Activated CD4-positive, alpha-beta T cell treated with anti-CD3 and anti-CD28 coated beads, Interleukin-2, amount 10 ng/mL, durations not matched to agents 7 days and 5 days (primary cell): ENCODE results near the gene KIF3A. TPM values are rescaled to one million over a fixed set of nuclear protein-coding genes. Genes with fewer than 3 reads are reported as not detected.

Source experiments
- CTCF ChIA-PET: fragments of 350-600 bp; sonication (Branson Sonifier 250); formaldehyde crosslinking; loops from one replicate; lab custom pipeline; 2021; ENCODE audit warnings: antibody characterized with exemption; lab: Charles Lee
- POLR2A ChIA-PET: fragments of 350-600 bp; sonication (Branson Sonifier 250); formaldehyde crosslinking; loops from one replicate; lab custom pipeline; 2021; ENCODE audit warnings: antibody characterized with exemption; lab: Charles Lee
- DNase-seq: peaks from one replicate; pipeline ENCODE4 v3.0.0-alpha.2; 2020
- H3K27ac Mint-ChIP-seq: one replicate; pipeline ENCODE4 v1.8.0; 2021; ENCODE audit warnings: mild to moderate bottlenecking, moderate library complexity, mixed read lengths
- H3K27me3 Mint-ChIP-seq: one replicate; pipeline ENCODE4 v1.8.0; 2021; ENCODE audit warnings: mixed read lengths
- H3K36me3 Mint-ChIP-seq: one replicate; pipeline ENCODE4 v1.8.0; 2021; ENCODE audit warnings: low read depth, mixed read lengths
- H3K4me1 Mint-ChIP-seq: one replicate; pipeline ENCODE4 v1.8.0; 2021; ENCODE audit warnings: mixed read lengths
- H3K4me3 Mint-ChIP-seq: one replicate; pipeline ENCODE4 v1.8.0; 2021; ENCODE audit warnings: mild to moderate bottlenecking, moderate library complexity, mixed read lengths
- H3K9me3 Mint-ChIP-seq: one replicate; pipeline ENCODE4 v1.8.0; 2021; ENCODE audit warnings: mixed read lengths
- total RNA-seq, 2 experiments: library from RNA; stranded (reverse); gene quantifications; one replicate each; pipeline ENCODE4 v1.2.3, GENCODE V29; 2021

The KIF3A gene
- total RNA-seq, 2 experiments from 2014 or later = 7.5 TPM

DNA sequence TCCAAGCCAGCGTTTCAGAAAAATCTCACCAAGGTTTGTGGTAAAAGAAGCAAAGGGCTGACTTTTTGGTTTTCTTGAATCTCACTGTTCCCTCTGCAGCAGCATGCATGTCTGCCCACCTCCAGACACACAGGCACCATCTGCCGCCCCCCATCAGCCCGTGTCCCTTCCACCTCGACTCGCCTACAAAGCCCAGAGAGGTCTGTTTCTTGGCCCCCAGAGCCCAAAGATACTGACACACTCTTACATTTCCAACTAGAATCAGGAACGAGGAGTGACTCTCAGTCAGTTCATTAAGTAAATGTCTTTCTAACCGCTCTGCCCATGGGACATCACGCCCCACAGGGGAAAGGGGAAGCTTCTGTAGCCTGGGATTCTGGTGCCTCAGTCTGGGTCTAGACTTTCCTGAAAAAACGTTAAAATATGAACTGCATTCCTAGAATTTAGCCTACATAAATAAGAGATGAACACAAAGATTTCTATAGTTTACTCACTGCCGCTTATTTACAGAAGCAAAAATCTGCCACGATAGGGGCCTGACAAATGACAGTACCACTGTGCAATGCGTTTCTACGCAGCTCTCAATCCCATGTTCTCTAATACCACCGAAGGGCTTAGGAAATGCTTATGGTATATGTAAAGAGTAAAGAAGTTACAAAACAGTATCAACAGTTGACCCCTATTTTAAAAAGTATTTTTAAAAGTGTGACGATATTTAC is 59.5 kb downstream of the KIF3A start:
- CTCF ChIA-PET = interaction anchor here (0.9 to 1.9 kb wide), 5 partner anchors 15 to 95 kb away, joined by 3 to 5 read pairs (median 3); partner anchors contain the start of gene IL13
- Mint-ChIP-seq H3K4me3 (no peak overlapping the region), H3K4me1 (peaks cover 26% of the 10 kb centered on the region), H3K27me3 (no peaks in the 10 kb centered on the region), H3K36me3 (no peaks in the 10 kb centered on the region), H3K27ac (peak overlapping the region; percentile 47), H3K9me3 (no peaks in the 10 kb centered on the region)
- no peak for DNase-seq
- POLR2A ChIA-PET = no interaction called here

DNA sequence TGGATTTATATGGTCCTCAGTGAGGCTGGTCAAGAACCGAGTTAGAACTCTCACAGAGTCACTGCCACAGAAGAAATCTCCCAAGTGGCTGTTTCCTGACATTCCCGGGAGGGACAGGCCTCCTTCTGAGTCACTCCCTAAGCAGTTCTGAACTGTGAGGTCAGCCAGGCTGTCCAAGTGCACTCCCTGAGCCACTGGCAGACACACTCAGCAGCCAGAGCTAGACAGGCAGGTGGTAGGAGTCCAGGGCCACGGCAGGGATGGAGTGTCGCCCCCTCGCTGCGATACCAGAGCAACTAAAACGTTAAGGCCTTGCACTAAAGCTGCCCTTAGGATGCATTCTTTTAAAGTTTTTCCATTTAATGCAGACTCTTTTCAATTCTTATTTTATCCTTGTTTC is 60.2 kb downstream of the KIF3A start:
- POLR2A ChIA-PET = no interaction called here
- H3K27me3 Mint-ChIP-seq = no peaks in the 10 kb centered on the region
- CTCF ChIA-PET = interaction anchor here (1.0 to 2.2 kb wide), 5 partner anchors 10 to 96 kb away, joined by 3 to 8 read pairs (median 5); partner anchors contain the start of gene IL13
- H3K36me3 Mint-ChIP-seq = no peaks in the 10 kb centered on the region
- no peak overlapping the region for H3K4me3 Mint-ChIP-seq
- no peak for DNase-seq
- H3K27ac Mint-ChIP-seq = no peak overlapping the region
- H3K9me3 Mint-ChIP-seq = no peaks in the 10 kb centered on the region
- H3K4me1 Mint-ChIP-seq = peaks cover 26% of the 10 kb centered on the region

DNA sequence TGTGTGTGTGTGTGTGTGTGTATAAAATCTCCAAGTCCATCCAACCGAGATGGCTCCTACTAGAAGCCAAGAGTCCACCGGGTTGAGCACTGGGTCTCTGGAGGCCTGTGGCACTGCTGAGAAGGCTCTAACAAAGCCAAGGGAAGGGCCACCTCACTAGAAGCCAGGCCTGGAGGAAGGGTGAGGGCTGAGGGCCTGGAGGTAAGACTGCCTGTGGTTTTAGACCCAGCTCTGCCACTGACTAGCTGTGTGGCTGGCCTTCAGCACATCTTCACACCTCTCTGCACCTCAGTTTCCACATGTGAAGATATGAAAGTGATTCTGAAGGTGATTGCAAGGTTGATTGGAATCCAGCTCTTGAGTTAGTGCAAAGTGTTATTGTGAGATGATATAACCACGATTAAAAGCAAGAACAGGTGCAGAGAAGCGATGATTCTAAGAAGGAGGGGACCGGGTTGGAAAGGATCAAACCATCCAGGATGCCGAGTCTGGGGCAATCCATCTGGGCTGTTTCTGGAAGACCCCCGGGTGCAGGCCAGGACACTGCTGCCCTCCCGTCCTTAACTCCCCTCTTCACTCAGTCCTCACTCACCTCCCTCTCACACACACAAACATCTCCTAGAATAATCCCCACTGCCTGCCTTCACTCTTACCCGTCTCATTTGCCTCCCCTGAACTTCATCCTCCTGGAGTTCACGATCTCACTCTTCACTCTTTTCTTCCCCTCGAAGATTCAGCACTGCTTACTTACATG is 61.2 kb downstream of the KIF3A start:
- CTCF ChIA-PET = interaction anchor here (0.6 to 2.2 kb wide), 8 partner anchors 9 to 329 kb away, joined by 3 to 8 read pairs (median 3); partner anchors contain the start of gene IL13
- Mint-ChIP-seq H3K27me3 (no peaks in the 10 kb centered on the region), H3K4me3 (no peak overlapping the region), H3K9me3 (no peaks in the 10 kb centered on the region), H3K36me3 (no peaks in the 10 kb centered on the region), H3K27ac (no peak overlapping the region), H3K4me1 (peaks cover 26% of the 10 kb centered on the region)
- POLR2A ChIA-PET = no interaction called here
- DNase-seq = no peak

DNA sequence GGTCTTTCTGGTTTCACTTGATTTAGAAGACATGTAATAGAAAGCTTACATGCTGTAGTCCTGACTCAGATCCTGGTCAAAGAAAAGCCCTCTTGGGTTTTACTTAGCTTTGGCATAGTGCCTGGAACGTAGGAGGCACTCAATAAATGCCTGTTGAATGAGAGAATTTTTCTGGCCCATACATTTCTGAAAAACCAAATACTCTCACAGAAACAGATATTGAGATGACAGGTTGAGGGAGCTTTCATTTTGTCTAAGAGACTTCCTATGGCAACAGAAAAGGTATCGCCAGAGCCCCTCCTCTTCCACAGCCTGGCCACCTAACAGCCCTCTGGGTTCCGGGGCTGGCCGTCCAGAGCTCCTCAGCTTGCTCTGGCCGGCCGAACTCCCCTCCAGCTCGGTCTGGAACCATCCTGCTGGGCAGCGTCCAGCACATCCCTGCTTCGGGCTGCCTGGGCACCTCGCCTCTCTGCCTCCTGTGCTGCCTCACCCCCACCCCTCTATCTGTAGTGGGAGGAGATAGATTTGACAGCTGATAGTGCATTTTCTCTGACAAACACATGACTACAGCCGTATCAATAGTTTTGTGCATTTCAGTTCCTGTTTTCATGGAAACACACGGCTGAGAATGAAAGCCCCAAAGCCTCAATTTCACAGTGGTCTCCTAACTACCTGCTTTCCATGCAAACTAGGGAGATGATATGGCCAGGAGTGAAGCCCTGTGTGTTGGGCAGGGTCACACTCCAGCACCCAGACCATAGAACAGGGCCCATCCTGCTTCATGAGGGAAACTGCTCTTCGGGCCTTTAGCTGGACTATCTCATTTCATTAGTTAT is 62.5 kb downstream of the KIF3A start:
- peak overlapping the region; percentile 55 for H3K27ac Mint-ChIP-seq
- no peaks in the 10 kb centered on the region for H3K27me3 Mint-ChIP-seq
- H3K9me3 Mint-ChIP-seq = no peaks in the 10 kb centered on the region
- H3K4me1 Mint-ChIP-seq = peaks cover 26% of the 10 kb centered on the region
- POLR2A ChIA-PET = interaction anchor here (0.6 kb wide), 2 partner anchors 50 to 92 kb away, joined by 3 to 4 read pairs; no protein-coding TSS in a partner anchor
- no peak overlapping the region for H3K4me3 Mint-ChIP-seq
- no peak for DNase-seq
- CTCF ChIA-PET = interaction anchor here (0.6 to 2.2 kb wide), 10 partner anchors 8 to 328 kb away, joined by 3 to 8 read pairs (median 3); no protein-coding TSS in a partner anchor
- no peaks in the 10 kb centered on the region for H3K36me3 Mint-ChIP-seq

DNA sequence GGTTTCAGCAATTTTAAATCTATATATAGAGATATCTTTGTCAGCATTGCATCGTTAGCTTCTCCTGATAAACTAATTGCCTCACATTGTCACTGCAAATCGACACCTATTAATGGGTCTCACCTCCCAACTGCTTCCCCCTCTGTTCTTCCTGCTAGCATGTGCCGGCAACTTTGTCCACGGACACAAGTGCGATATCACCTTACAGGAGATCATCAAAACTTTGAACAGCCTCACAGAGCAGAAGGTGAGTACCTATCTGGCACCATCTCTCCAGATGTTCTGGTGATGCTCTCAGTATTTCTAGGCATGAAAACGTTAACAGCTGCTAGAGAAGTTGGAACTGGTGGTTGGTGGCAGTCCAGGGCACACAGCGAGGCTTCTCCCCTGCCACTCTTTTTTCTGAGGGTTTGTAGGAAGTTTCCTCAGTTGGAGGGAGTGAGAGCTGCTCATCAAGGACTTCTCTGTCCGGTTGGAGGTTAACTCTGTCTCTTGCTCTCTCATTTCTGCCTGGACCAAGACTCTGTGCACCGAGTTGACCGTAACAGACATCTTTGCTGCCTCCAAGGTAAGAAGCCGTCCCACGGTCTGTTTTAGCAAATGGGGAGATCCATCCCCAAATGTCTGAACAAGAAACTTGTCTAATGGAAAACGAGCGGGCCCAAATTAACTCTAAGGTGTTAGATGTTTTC is 63.3 kb downstream of the KIF3A start, which contains the start of gene IL4:
IL4 (plus strand) TSS at position 51 of the 692 bp plus-strand sequence; CDS start at position 113, 62 bp downstream.
- no peaks in the 10 kb centered on the region for H3K27me3 Mint-ChIP-seq
- CTCF ChIA-PET = interaction anchor here (0.6 to 1.9 kb wide), 9 partner anchors 8 to 1919 kb away, joined by 3 to 6 read pairs (median 3); no protein-coding TSS in a partner anchor
- no peak for DNase-seq
- H3K27ac Mint-ChIP-seq = peak within 1 kb of the TSS; percentile 55
- H3K4me3 Mint-ChIP-seq = no peak within 1 kb of the TSS
- peaks cover 26% of the 10 kb centered on the region for H3K4me1 Mint-ChIP-seq
- H3K9me3 Mint-ChIP-seq = no peaks in the 10 kb centered on the region
- no peaks in the 10 kb centered on the region for H3K36me3 Mint-ChIP-seq
- POLR2A ChIA-PET = no interaction called here

DNA sequence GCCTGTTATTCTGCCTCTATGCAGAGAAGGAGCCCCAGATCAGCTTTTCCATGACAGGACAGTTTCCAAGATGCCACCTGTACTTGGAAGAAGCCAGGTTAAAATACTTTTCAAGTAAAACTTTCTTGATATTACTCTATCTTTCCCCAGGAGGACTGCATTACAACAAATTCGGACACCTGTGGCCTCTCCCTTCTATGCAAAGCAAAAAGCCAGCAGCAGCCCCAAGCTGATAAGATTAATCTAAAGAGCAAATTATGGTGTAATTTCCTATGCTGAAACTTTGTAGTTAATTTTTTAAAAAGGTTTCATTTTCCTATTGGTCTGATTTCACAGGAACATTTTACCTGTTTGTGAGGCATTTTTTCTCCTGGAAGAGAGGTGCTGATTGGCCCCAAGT is 63.9 kb downstream of the KIF3A start:
- Mint-ChIP-seq H3K36me3 (no peaks in the 10 kb centered on the region), H3K4me1 (peaks cover 26% of the 10 kb centered on the region), H3K27me3 (no peaks in the 10 kb centered on the region), H3K4me3 (no peak overlapping the region), H3K27ac (no peak overlapping the region), H3K9me3 (no peaks in the 10 kb centered on the region)
- ChIA-PET CTCF (interaction anchor here (0.6 to 1.8 kb wide), 6 partner anchors 8 to 1920 kb away, joined by 3 to 6 read pairs (median 4); no protein-coding TSS in a partner anchor), POLR2A (interaction anchor here (0.6 kb wide), 1 partner anchor 504 kb away, joined by 3 read pairs; no protein-coding TSS in a partner anchor)
- DNase-seq = no peak

DNA sequence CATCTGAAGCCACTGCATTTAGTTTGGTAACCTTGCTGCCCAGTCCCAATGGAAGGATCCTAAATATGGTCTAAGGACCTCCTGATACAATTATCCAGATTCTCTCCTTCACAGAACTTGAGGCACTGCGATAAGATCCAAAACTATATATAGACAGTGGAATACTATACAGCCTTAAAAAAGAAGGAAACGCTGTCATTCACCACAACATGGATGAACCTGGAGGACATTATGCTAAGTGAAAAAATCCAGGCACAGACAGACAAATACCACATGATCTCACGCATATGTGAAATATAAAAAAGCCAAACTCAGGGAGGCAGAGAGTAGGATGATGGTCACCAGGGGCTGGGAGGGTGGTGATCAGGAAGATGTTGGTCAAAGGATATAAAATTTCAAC is 66.3 kb downstream of the KIF3A start:
- Mint-ChIP-seq H3K9me3 (no peaks in the 10 kb centered on the region), H3K4me1 (peaks cover 24% of the 10 kb centered on the region), H3K36me3 (no peaks in the 10 kb centered on the region), H3K4me3 (no peak overlapping the region), H3K27ac (no peak overlapping the region), H3K27me3 (no peaks in the 10 kb centered on the region)
- DNase-seq = no peak
- ChIA-PET CTCF (interaction anchor here (0.6 to 1.6 kb wide), 2 partner anchors 8 to 303 kb away, joined by 3 to 6 read pairs; no protein-coding TSS in a partner anchor), POLR2A (no interaction called here)

DNA sequence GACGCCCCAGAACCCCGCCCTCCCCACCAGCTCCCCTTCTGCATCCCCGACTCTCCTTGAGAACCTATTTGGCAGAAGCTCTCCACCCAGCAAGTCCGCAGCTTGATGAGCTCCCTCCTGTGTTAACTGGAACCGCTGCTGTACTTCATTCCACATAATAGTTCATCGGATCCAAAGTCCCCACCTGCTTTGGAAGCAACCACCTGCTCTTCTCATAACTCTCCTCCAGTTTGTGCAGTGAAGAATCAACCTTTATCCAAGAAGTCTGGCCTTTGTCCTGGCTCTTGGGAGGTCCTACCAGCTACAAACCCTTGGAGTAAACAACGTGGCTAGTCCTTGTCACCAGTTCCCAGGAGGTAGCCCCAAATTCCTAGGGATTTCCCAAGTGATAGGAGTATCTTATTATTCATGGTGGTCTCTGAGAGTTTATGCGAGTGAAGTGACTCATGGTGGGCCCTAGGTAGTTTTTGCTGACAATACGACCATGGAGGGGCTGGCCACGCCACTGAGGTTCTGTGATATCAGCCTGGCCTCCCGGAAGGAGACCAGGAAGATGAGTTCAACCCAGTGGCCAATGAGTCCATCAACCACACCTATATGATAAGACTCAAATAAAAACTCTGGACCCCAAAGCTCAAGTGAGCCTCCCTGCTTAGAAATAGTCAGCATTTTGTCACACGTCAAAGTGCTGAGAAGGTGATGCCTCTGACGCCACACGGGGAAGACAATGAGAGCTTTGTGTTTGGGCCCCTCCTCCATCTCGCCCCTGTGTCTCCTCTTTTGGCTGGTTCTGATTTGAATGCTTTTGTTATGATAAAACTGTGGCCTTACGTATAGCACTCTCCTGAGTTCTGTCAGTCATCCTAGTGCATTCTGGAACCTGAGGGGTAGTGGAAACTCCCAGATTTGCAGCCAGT is 67.1 kb downstream of the KIF3A start:
- ChIA-PET CTCF (interaction anchor here (0.6 to 1.6 kb wide), 4 partner anchors 9 to 302 kb away, joined by 3 to 6 read pairs (median 3); no protein-coding TSS in a partner anchor), POLR2A (no interaction called here)
- Mint-ChIP-seq H3K27me3 (no peaks in the 10 kb centered on the region), H3K27ac (no peak overlapping the region), H3K4me1 (peaks cover 17% of the 10 kb centered on the region), H3K9me3 (no peaks in the 10 kb centered on the region), H3K4me3 (no peak overlapping the region), H3K36me3 (no peaks in the 10 kb centered on the region)
- DNase-seq = no peak

DNA sequence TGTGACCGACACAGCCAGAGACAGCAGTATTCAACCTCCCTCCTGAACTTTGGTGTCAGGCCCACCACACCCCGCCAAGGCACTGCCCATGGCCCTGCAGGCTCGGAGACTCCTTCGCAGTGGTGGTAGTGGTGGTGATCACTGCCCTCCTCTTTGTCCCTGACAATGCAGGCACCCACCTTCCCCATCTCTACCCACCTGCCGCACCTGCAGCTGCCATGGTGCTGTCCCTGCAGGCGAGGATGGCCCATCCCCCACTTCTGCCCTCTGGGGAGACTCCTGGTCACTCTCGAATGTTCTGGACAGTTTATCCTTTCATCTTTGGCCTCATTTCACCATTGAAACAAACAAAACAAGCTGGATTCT is 67.9 kb downstream of the KIF3A start:
- Mint-ChIP-seq H3K4me1 (peaks cover 13% of the 10 kb centered on the region), H3K27ac (no peak overlapping the region), H3K36me3 (no peaks in the 10 kb centered on the region), H3K9me3 (no peaks in the 10 kb centered on the region), H3K4me3 (no peak overlapping the region), H3K27me3 (no peaks in the 10 kb centered on the region)
- ChIA-PET POLR2A (no interaction called here), CTCF (interaction anchor here (1.1 to 1.6 kb wide), 3 partner anchors 10 to 19 kb away, joined by 3 to 6 read pairs (median 3); no protein-coding TSS in a partner anchor)
- DNase-seq = no peak

DNA sequence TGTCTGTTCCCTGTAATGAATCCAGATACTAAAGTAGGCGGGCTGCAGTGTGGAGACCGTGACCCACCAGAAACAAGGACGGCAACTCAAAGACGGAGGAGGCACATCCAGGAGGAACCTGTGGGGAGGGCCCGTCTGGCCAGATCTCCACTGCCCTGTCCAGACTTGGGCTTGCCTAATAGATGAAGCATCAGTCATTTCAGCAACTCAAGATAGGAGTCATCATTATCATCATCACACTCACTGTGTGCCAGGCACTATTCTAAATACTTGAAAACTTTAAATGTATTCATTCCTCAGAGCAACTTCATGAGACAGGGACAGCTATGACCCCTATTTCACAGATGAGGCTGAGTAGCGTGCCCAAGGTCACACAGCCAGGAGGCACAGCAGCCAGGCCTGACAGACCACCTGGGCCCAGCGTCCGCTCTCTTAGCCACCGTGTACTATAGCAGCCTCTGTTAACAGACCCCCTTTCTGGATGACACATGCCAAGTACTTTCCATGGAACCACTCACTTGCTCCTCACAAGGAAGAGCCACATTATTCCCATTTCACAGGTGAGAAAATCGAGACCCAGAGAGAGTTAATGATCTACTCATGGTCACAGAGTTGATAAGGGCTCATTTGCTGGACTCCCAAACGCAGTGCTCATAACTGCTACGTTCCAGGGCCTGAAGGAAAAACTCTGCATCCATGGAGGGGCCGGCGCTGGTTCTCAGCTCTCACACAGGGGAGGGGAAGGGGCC is 68.5 kb downstream of the KIF3A start:
- Mint-ChIP-seq H3K27ac (no peak overlapping the region), H3K27me3 (no peaks in the 10 kb centered on the region), H3K4me3 (no peak overlapping the region), H3K9me3 (no peaks in the 10 kb centered on the region), H3K4me1 (peaks cover 12% of the 10 kb centered on the region), H3K36me3 (no peaks in the 10 kb centered on the region)
- CTCF ChIA-PET = interaction anchor here (1.6 kb wide), 1 partner anchor 17 kb away, joined by 3 read pairs; no protein-coding TSS in a partner anchor
- POLR2A ChIA-PET = no interaction called here
- no peak for DNase-seq
